Suprapubic skin (tissue), 4 donors: ENCODE data around the gene CPD. TPM values are rescaled to one million over a fixed set of nuclear protein-coding genes. Genes with fewer than 3 reads are reported as not detected.
"Not testable (repeated sequence)": the region's sequence is repeated elsewhere in the genome, so short reads cannot be mapped to it uniquely, and the experiment has no call there.

Experiments
- DNase-seq, 2 donors: peaks; one replicate each; pipeline ENCODE4 v3.0.0-alpha.2; 2019; ENCODE audit warnings: low spot score in 2 of 2
- H3K27ac ChIP-seq: fragments of 200-600 bp; sonication (generic); one replicate; pipeline ENCODE4 v1.5.1; 2019
- H3K27me3 ChIP-seq: fragments of 200-600 bp; sonication (generic); one replicate; pipeline ENCODE4 v1.5.1; 2019
- H3K36me3 ChIP-seq: fragments of 200-600 bp; sonication (generic); one replicate; pipeline ENCODE4 v1.5.1; 2019
- H3K4me1 ChIP-seq: fragments of 200-600 bp; sonication (generic); one replicate; pipeline ENCODE4 v1.5.1; 2019
- H3K4me3 ChIP-seq: fragments of 200-600 bp; sonication (generic); one replicate; pipeline ENCODE4 v1.5.1; 2019; ENCODE audit warnings: mild to moderate bottlenecking
- H3K9me3 ChIP-seq: fragments of 200-600 bp; sonication (generic); one replicate; pipeline ENCODE4 v1.5.1; 2019
- EP300 ChIP-seq: sonication (generic); formaldehyde crosslinking; IDR thresholded peaks from one replicate; pipeline ENCODE4 v1.6.1; 2017; ENCODE audit warnings: antibody characterized with exemption
- POLR2A ChIP-seq, 2 donors: fragments of 450-650 bp; IDR thresholded peaks; one replicate each; pipeline ENCODE4 v1.6.1; 2017; ENCODE audit warnings: antibody characterized with exemption in 2 of 2, mild to moderate bottlenecking in 2 of 2, moderate library complexity in 2 of 2
- POLR2AphosphoS5 ChIP-seq, 3 donors: sonication (generic); formaldehyde crosslinking; IDR thresholded peaks; one replicate each; pipeline ENCODE4 v1.6.1; 2017; ENCODE audit warnings: antibody characterized with exemption in 3 of 3
- WGBS: methylation state at CpG from one replicate; pipeline ENCODE4 v1.1.5; 2018; 5-methylcytosine and 5-hydroxymethylcytosine counted together
- total RNA-seq, 4 donors: library from RNA; depleted of rRNA; stranded (reverse); fragments of >200 nt; gene quantifications; one replicate each; pipeline ENCODE4 v1.1.0, GENCODE V29; 2016
- TF ChIP-seq, protein P1 (sequence below), 2 donors: fragments of 200-600 bp in 1 of 2; fragments of 450-650 bp in 1 of 2; sonication (generic) in 1 of 2; IDR thresholded peaks; one replicate each; pipeline ENCODE4 v1.5.1; 2016 to 2019; ENCODE audit warnings: antibody characterized with exemption in 2 of 2, mild to moderate bottlenecking in 1 of 2, moderate library complexity in 1 of 2

Gene CPD
- total RNA-seq, 4 donors from 2014 or later: 38.9 to 60.5 (median 49.4) TPM

DNA sequence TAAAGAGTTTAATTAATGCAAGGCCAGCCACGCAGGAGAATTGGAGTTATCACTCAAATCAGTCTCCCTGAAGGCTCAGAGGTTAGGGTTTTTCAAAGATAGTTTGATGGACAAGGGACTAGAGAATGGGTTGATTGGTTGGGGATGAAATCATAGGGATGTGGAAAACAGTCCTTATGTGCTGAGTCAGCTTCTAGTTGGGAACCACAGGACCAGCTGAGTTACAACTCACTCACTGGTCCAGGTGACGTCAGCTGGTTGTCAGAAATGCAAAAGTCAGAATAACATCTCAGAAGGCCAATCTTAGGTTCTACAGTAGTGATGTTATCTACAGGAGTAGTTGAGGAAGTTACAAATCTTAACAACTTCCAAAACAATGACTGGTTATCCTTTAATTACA is 47.6 kb downstream of the CPD start:
- H3K36me3 ChIP-seq: peaks cover 22% of the 10 kb centered on the region
- DNase-seq: no peak
- no peaks in the 10 kb centered on the region for H3K4me1 ChIP-seq
- no peaks in the 10 kb centered on the region for H3K9me3 ChIP-seq
- no peaks in the 10 kb centered on the region for H3K27me3 ChIP-seq
- 98% methylated on average over 2 of the region's 2 CpGs for WGBS
- TF ChIP-seq EP300: no peak
- TF ChIP-seq POLR2A (IDR thresholded peaks at IDR 0.05): no peak
- no peak for TF ChIP-seq POLR2AphosphoS5 (IDR thresholded peaks at IDR 0.05)
- TF ChIP-seq, protein P1, sequence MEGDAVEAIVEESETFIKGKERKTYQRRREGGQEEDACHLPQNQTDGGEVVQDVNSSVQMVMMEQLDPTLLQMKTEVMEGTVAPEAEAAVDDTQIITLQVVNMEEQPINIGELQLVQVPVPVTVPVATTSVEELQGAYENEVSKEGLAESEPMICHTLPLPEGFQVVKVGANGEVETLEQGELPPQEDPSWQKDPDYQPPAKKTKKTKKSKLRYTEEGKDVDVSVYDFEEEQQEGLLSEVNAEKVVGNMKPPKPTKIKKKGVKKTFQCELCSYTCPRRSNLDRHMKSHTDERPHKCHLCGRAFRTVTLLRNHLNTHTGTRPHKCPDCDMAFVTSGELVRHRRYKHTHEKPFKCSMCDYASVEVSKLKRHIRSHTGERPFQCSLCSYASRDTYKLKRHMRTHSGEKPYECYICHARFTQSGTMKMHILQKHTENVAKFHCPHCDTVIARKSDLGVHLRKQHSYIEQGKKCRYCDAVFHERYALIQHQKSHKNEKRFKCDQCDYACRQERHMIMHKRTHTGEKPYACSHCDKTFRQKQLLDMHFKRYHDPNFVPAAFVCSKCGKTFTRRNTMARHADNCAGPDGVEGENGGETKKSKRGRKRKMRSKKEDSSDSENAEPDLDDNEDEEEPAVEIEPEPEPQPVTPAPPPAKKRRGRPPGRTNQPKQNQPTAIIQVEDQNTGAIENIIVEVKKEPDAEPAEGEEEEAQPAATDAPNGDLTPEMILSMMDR (IDR thresholded peaks at IDR 0.05): no peak
- H3K27ac ChIP-seq: no peak overlapping the region
- H3K4me3 ChIP-seq: no peak overlapping the region

DNA sequence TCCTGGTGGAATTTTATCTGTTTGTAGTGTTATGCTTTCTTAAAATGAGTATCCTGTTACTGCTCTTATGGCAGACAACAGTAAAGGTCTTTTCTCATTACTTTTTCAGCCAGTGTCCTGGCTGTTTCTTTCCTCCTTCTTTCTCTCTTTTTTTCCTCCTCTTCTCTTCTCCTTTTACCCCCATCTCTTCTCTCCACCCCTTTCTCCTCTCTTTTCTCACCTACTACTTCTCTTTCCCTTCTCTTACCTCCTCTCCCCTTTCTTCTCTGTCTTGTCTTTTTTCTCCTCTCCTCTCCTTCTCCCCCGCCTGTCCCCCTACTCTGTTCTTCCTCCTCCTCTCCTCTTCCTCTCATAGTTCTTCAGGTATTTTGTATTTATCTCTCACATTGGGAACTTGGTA is 48.9 kb downstream of the CPD start:
- Histone ChIP-seq H3K4me3 (no peak overlapping the region), H3K9me3 (no peaks in the 10 kb centered on the region), H3K4me1 (no peaks in the 10 kb centered on the region), H3K36me3 (peaks cover 28% of the 10 kb centered on the region), H3K27ac (no peak overlapping the region), H3K27me3 (no peaks in the 10 kb centered on the region)
- DNase-seq: no peak
- TF ChIP-seq POLR2AphosphoS5 (IDR thresholded peaks at IDR 0.05): no peak
- 94% methylated on average over 1 of the region's 1 CpG for WGBS

GRCh38 chr17:30429155-30429554 is 50.4 kb downstream of the CPD start:
- 71% methylated on average over 1 of the region's 1 CpG for WGBS
- no peak overlapping the region for H3K27ac ChIP-seq
- no peak for DNase-seq
- H3K27me3 ChIP-seq: no peaks in the 10 kb centered on the region
- peaks cover 25% of the 10 kb centered on the region for H3K36me3 ChIP-seq
- TF ChIP-seq POLR2A (IDR thresholded peaks at IDR 0.05): no peak
- TF ChIP-seq, protein P1 (IDR thresholded peaks at IDR 0.05): no peak
- no peak for TF ChIP-seq POLR2AphosphoS5 (IDR thresholded peaks at IDR 0.05)
- no peak for TF ChIP-seq EP300
- H3K4me3 ChIP-seq: no peak overlapping the region
- no peaks in the 10 kb centered on the region for H3K9me3 ChIP-seq
- H3K4me1 ChIP-seq: no peaks in the 10 kb centered on the region

- WGBS: 91% methylated on average over 1 of the region's 1 CpG
These were observed 54.8 kb downstream of the CPD start for GRCh38 chr17:30433514-30433913.

GRCh38 chr17:30436729-30437128 is 58.0 kb downstream of the CPD start:
- Histone ChIP-seq H3K4me1 (no peaks in the 10 kb centered on the region), H3K36me3 (peaks cover 26% of the 10 kb centered on the region), H3K27me3 (no peaks in the 10 kb centered on the region), H3K9me3 (no peaks in the 10 kb centered on the region), H3K4me3 (no peak overlapping the region), H3K27ac (no peak overlapping the region)
- TF ChIP-seq POLR2A (IDR thresholded peaks at IDR 0.05) (no peak), EP300 (no peak), POLR2AphosphoS5 (IDR thresholded peaks at IDR 0.05) (no peak)
- TF ChIP-seq, protein P1 (IDR thresholded peaks at IDR 0.05): no peak
- no peak for DNase-seq

More at GRCh38 chr17:30433514-30433913, 54.8 kb downstream of the CPD start:
- no peak for DNase-seq
- peaks cover 32% of the 10 kb centered on the region for H3K36me3 ChIP-seq
- no peak overlapping the region for H3K27ac ChIP-seq
- no peaks in the 10 kb centered on the region for H3K27me3 ChIP-seq
- no peak for TF ChIP-seq EP300
- TF ChIP-seq, protein P1 (IDR thresholded peaks at IDR 0.05): no peak
- no peak for TF ChIP-seq POLR2A (IDR thresholded peaks at IDR 0.05)
- TF ChIP-seq POLR2AphosphoS5 (IDR thresholded peaks at IDR 0.05): no peak
- H3K4me3 ChIP-seq: no peak overlapping the region
- H3K9me3 ChIP-seq: no peaks in the 10 kb centered on the region
- H3K4me1 ChIP-seq: no peaks in the 10 kb centered on the region

DNA sequence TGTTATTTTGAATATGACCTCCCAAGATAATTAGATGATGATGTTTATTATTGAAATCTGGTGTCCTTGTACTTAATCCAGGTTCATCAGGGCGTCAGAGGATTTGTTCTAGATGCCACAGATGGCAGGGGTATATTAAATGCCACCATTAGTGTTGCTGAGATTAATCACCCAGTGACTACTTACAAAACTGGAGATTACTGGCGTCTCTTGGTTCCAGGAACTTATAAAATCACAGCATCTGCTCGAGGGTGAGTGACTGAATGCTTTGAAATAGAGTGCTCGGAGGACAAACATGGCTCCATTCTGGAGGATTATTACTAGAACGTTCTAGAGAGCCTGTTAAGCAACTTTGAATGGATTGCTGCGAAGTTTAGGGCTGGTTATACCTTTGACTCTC is 65.0 kb downstream of the CPD start:
- Histone ChIP-seq H3K36me3 (peaks cover 15% of the 10 kb centered on the region), H3K27ac (no peak overlapping the region), H3K4me3 (no peak overlapping the region), H3K9me3 (no peaks in the 10 kb centered on the region), H3K4me1 (no peaks in the 10 kb centered on the region), H3K27me3 (no peaks in the 10 kb centered on the region)
- TF ChIP-seq, protein P1 (IDR thresholded peaks at IDR 0.05): no peak
- TF ChIP-seq POLR2AphosphoS5 (IDR thresholded peaks at IDR 0.05) (no peak), POLR2A (IDR thresholded peaks at IDR 0.05) (no peak), EP300 (no peak)
- DNase-seq: no peak
- WGBS: 84% methylated on average over 6 of the region's 6 CpGs

GRCh38 chr17:30446640-30447039 is 67.9 kb downstream of the CPD start:
- H3K36me3 ChIP-seq: peaks cover 27% of the 10 kb centered on the region
- not testable (repeated sequence) for H3K4me1 ChIP-seq, DNase-seq, H3K9me3 ChIP-seq, H3K4me3 ChIP-seq, H3K27ac ChIP-seq, H3K27me3 ChIP-seq
